ENCODE measurements around the gene DLG2. TPM values are rescaled to one million over a fixed set of nuclear protein-coding genes. Genes with fewer than 3 reads are reported as not detected.

Gene DLG2
- total and polyA plus RNA-seq, 4 donors = 0.30 to 5.5 (median 0.68) TPM

DNA sequence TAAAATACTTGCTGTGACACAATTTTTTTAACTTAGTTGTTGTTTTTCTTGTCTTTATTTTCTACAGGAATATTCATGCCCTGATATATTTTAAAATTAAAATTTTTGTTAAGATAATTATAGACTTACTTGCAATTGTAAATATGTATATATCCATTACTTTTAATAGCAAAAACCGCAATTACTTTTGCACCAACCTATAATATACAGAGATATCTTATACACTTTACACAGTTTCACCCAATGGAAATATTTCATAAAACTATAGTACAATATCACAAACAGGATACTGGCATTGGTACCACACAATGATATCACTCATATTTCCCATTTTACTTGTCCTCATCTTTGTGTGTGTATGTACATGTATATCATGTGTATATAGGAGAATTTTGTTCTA lies 188.8 kb downstream of the DLG2 start:
- TF ChIP-seq TAF1 (conservative IDR thresholded peaks at IDR 0.05) = no peak
- no peak for TF ChIP-seq HNF4A (conservative IDR thresholded peaks at IDR 0.05)
- TF ChIP-seq HNF4G (IDR thresholded peaks at IDR 0.05) = no peak
- no peak for TF ChIP-seq NR2F2 (IDR thresholded peaks at IDR 0.05)
- no peak for TF ChIP-seq JUND (IDR thresholded peaks at IDR 0.05)
- no peak for TF ChIP-seq RXRA (IDR thresholded peaks at IDR 0.05)
- no peak for TF ChIP-seq RAD21 (IDR thresholded peaks at IDR 0.05)
- TF ChIP-seq, protein P1, sequence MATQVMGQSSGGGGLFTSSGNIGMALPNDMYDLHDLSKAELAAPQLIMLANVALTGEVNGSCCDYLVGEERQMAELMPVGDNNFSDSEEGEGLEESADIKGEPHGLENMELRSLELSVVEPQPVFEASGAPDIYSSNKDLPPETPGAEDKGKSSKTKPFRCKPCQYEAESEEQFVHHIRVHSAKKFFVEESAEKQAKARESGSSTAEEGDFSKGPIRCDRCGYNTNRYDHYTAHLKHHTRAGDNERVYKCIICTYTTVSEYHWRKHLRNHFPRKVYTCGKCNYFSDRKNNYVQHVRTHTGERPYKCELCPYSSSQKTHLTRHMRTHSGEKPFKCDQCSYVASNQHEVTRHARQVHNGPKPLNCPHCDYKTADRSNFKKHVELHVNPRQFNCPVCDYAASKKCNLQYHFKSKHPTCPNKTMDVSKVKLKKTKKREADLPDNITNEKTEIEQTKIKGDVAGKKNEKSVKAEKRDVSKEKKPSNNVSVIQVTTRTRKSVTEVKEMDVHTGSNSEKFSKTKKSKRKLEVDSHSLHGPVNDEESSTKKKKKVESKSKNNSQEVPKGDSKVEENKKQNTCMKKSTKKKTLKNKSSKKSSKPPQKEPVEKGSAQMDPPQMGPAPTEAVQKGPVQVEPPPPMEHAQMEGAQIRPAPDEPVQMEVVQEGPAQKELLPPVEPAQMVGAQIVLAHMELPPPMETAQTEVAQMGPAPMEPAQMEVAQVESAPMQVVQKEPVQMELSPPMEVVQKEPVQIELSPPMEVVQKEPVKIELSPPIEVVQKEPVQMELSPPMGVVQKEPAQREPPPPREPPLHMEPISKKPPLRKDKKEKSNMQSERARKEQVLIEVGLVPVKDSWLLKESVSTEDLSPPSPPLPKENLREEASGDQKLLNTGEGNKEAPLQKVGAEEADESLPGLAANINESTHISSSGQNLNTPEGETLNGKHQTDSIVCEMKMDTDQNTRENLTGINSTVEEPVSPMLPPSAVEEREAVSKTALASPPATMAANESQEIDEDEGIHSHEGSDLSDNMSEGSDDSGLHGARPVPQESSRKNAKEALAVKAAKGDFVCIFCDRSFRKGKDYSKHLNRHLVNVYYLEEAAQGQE (IDR thresholded peaks at IDR 0.05) = no peak
- no peak for TF ChIP-seq SP1 (IDR thresholded peaks at IDR 0.05)
- TF ChIP-seq FOXA2 (IDR thresholded peaks at IDR 0.05) = no peak
- no peak for TF ChIP-seq GABPA (IDR thresholded peaks at IDR 0.05 in 1 of 2, conservative IDR thresholded peaks at IDR 0.05 in 1 of 2)
- TF ChIP-seq, protein P2, sequence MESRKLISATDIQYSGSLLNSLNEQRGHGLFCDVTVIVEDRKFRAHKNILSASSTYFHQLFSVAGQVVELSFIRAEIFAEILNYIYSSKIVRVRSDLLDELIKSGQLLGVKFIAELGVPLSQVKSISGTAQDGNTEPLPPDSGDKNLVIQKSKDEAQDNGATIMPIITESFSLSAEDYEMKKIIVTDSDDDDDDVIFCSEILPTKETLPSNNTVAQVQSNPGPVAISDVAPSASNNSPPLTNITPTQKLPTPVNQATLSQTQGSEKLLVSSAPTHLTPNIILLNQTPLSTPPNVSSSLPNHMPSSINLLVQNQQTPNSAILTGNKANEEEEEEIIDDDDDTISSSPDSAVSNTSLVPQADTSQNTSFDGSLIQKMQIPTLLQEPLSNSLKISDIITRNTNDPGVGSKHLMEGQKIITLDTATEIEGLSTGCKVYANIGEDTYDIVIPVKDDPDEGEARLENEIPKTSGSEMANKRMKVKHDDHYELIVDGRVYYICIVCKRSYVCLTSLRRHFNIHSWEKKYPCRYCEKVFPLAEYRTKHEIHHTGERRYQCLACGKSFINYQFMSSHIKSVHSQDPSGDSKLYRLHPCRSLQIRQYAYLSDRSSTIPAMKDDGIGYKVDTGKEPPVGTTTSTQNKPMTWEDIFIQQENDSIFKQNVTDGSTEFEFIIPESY (IDR thresholded peaks at IDR 0.05) = no peak
- TF ChIP-seq EGR1 (IDR thresholded peaks at IDR 0.05; ENCODE audit: low read depth in 2 of 2) = no peak
- TF ChIP-seq, protein P3, sequence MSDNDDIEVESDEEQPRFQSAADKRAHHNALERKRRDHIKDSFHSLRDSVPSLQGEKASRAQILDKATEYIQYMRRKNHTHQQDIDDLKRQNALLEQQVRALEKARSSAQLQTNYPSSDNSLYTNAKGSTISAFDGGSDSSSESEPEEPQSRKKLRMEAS (IDR thresholded peaks at IDR 0.05) = no peak
- no peak for TF ChIP-seq FOXA1 (IDR thresholded peaks at IDR 0.05)
- TF ChIP-seq, protein P4, sequence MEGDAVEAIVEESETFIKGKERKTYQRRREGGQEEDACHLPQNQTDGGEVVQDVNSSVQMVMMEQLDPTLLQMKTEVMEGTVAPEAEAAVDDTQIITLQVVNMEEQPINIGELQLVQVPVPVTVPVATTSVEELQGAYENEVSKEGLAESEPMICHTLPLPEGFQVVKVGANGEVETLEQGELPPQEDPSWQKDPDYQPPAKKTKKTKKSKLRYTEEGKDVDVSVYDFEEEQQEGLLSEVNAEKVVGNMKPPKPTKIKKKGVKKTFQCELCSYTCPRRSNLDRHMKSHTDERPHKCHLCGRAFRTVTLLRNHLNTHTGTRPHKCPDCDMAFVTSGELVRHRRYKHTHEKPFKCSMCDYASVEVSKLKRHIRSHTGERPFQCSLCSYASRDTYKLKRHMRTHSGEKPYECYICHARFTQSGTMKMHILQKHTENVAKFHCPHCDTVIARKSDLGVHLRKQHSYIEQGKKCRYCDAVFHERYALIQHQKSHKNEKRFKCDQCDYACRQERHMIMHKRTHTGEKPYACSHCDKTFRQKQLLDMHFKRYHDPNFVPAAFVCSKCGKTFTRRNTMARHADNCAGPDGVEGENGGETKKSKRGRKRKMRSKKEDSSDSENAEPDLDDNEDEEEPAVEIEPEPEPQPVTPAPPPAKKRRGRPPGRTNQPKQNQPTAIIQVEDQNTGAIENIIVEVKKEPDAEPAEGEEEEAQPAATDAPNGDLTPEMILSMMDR (IDR thresholded peaks at IDR 0.05; ENCODE audit: low read depth, low read length, missing input control) = no peak
- no peak for TF ChIP-seq YY1 (IDR thresholded peaks at IDR 0.05)
- TF ChIP-seq, protein P5, sequence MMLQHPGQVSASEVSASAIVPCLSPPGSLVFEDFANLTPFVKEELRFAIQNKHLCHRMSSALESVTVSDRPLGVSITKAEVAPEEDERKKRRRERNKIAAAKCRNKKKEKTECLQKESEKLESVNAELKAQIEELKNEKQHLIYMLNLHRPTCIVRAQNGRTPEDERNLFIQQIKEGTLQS (IDR thresholded peaks at IDR 0.05) = no peak
- Histone ChIP-seq H3K4me3 (ENCODE audit: low read depth in 1 of 3, low read length in 3 of 3) (no peak overlapping the region), H3K27me3 (ENCODE audit: control insufficient read depth in 4 of 4, insufficient read depth in 4 of 4, low read length in 3 of 4) (no peaks in the 10 kb centered on the region), H3K4me1 (ENCODE audit: control insufficient read depth in 4 of 4, insufficient read depth in 4 of 4, low read length in 3 of 4) (no peaks in the 10 kb centered on the region), H3K27ac (ENCODE audit: low read depth in 1 of 2, low read length in 2 of 2) (no peak overlapping the region), H3K9me3 (ENCODE audit: control insufficient read depth in 4 of 4, low read length in 3 of 4) (peaks cover 0 to 4% (median 1%) of the 10 kb centered on the region in 4 donors), H3K36me3 (ENCODE audit: control insufficient read depth in 4 of 4, insufficient read depth in 3 of 4, low read depth in 1 of 4, low read length in 3 of 4) (peaks cover 0 to 2% (median 0%) of the 10 kb centered on the region in 4 donors), H3K9ac (ENCODE audit: low read depth in 1 of 2, low read length in 2 of 2) (no peak overlapping the region)
- WGBS = 76% methylated on average over 1 of the region's 1 CpG
- DNase-seq (ENCODE audit: low spot score) = no peak
